ENCODE data around the gene TRABD2B.

The TRABD2B gene

GRCh38 chr1:47995306-47996050 is 1.7 kb downstream of the TRABD2B start:
- TF ChIP-seq EP300 (IDR thresholded peaks at IDR 0.05; ENCODE audit: borderline replicate concordance) = no peak
- no peak for TF ChIP-seq FOXM1 (IDR thresholded peaks at IDR 0.05; ENCODE audit: borderline replicate concordance, low read depth)
- TF ChIP-seq RAD21 (IDR thresholded peaks at IDR 0.05; ENCODE audit: low read depth) = no peak
- no peak for TF ChIP-seq USF1 (IDR thresholded peaks at IDR 0.05)
- TF ChIP-seq YY1 (IDR thresholded peaks at IDR 0.05; ENCODE audit: low read depth) = no peak
- no peak for TF ChIP-seq NFIC (IDR thresholded peaks at IDR 0.05)

GRCh38 chr1:47993881-47994625 is 3.1 kb downstream of the TRABD2B start:
- TF ChIP-seq TCF12 (IDR thresholded peaks at IDR 0.05; ENCODE audit: low read depth) (no peak), CEBPB (IDR thresholded peaks at IDR 0.05) (no peak), USF1 (IDR thresholded peaks at IDR 0.05) (no peak), FOXM1 (IDR thresholded peaks at IDR 0.05; ENCODE audit: borderline replicate concordance, low read depth) (no peak), YY1 (IDR thresholded peaks at IDR 0.05; ENCODE audit: low read depth) (no peak), TEAD4 (IDR thresholded peaks at IDR 0.05) (no peak), TAF1 (IDR thresholded peaks at IDR 0.05; ENCODE audit: low read depth) (no peak), REST (IDR thresholded peaks at IDR 0.05; ENCODE audit: low read depth) (no peak), MAX (IDR thresholded peaks at IDR 0.05) (no peak), ZBTB7A (IDR thresholded peaks at IDR 0.05; ENCODE audit: low read depth) (no peak), RAD21 (IDR thresholded peaks at IDR 0.05; ENCODE audit: low read depth) (no peak), NFIC (IDR thresholded peaks at IDR 0.05) (no peak), CREB1 (IDR thresholded peaks at IDR 0.05; ENCODE audit: low read depth) (no peak), EGR1 (IDR thresholded peaks at IDR 0.05) (no peak), EP300 (IDR thresholded peaks at IDR 0.05; ENCODE audit: borderline replicate concordance) (no peak)

- TF ChIP-seq REST (IDR thresholded peaks at IDR 0.05; ENCODE audit: low read depth) = no peak
- TF ChIP-seq TEAD4 (IDR thresholded peaks at IDR 0.05) = no peak
- no peak for TF ChIP-seq YY1 (IDR thresholded peaks at IDR 0.05; ENCODE audit: low read depth)
- no peak for TF ChIP-seq MAX (IDR thresholded peaks at IDR 0.05)
- no peak for TF ChIP-seq TAF1 (IDR thresholded peaks at IDR 0.05; ENCODE audit: low read depth)
- no peak for TF ChIP-seq ZBTB7A (IDR thresholded peaks at IDR 0.05; ENCODE audit: low read depth)
- TF ChIP-seq EP300 (IDR thresholded peaks at IDR 0.05; ENCODE audit: borderline replicate concordance) = no peak
- no peak for TF ChIP-seq CREB1 (IDR thresholded peaks at IDR 0.05; ENCODE audit: low read depth)
- no peak for TF ChIP-seq NFIC (IDR thresholded peaks at IDR 0.05)
- no peak for TF ChIP-seq TCF12 (IDR thresholded peaks at IDR 0.05; ENCODE audit: low read depth)
- TF ChIP-seq FOXM1 (IDR thresholded peaks at IDR 0.05; ENCODE audit: borderline replicate concordance, low read depth) = no peak
- TF ChIP-seq EGR1 (IDR thresholded peaks at IDR 0.05) = no peak
- no peak for TF ChIP-seq RAD21 (IDR thresholded peaks at IDR 0.05; ENCODE audit: low read depth)
- TF ChIP-seq CEBPB (IDR thresholded peaks at IDR 0.05) = no peak
- no peak for TF ChIP-seq USF1 (IDR thresholded peaks at IDR 0.05)
Measured at GRCh38 chr1:47993416-47993740, 3.8 kb downstream of the TRABD2B start.

- no peak for TF ChIP-seq ZBTB7A (IDR thresholded peaks at IDR 0.05; ENCODE audit: low read depth)
- TF ChIP-seq EP300 (IDR thresholded peaks at IDR 0.05; ENCODE audit: borderline replicate concordance) = no peak
- TF ChIP-seq CEBPB (IDR thresholded peaks at IDR 0.05) = no peak
- TF ChIP-seq REST (IDR thresholded peaks at IDR 0.05; ENCODE audit: low read depth) = no peak
- no peak for TF ChIP-seq CREB1 (IDR thresholded peaks at IDR 0.05; ENCODE audit: low read depth)
- no peak for TF ChIP-seq USF1 (IDR thresholded peaks at IDR 0.05)
- no peak for TF ChIP-seq MAX (IDR thresholded peaks at IDR 0.05)
Measured at GRCh38 chr1:47992720-47993415, 4.3 kb downstream of the TRABD2B start.
